COLO829 (cell line): ENCODE data around the gene CAMK2G.
"Not testable (repeated sequence)": the region's sequence is repeated elsewhere in the genome, so short reads cannot be mapped to it uniquely, and the experiment has no call there.

ENCODE experiments used
- DNase-seq: peaks from one replicate; pipeline ENCODE4 v3.0.0; 2012; ENCODE audit warnings: low spot score

Gene CAMK2G

GRCh38 chr10:73874267-73875138, at the start of gene CAMK2G:
Gene CAMK2G (minus strand): TSS chr10:73874555. CDS start chr10:73874461, 94 bp downstream.
- DNase-seq = peak; percentile 68

GRCh38 chr10:73922864-73923133, 48.4 kb upstream of the CAMK2G start:
- no peak for DNase-seq

GRCh38 chr10:73922007-73922863, 47.9 kb upstream of the CAMK2G start:
- DNase-seq = no peak

GRCh38 chr10:73920089-73920488, 45.7 kb upstream of the CAMK2G start:
- DNase-seq = no peak

GRCh38 chr10:73919481-73919880, 45.1 kb upstream of the CAMK2G start:
- not testable (repeated sequence) for DNase-seq

GRCh38 chr10:73917566-73918305, 43.4 kb upstream of the CAMK2G start:
- no peak for DNase-seq

GRCh38 chr10:73916761-73917470, 42.6 kb upstream of the CAMK2G start:
- no peak for DNase-seq

GRCh38 chr10:73915206-73915851, 41.0 kb upstream of the CAMK2G start:
- DNase-seq = no peak

GRCh38 chr10:73914036-73914435, 39.7 kb upstream of the CAMK2G start:
- DNase-seq = no peak

- DNase-seq = no peak
Measured at GRCh38 chr10:73911553-73912004, 37.2 kb upstream of the CAMK2G start.

GRCh38 chr10:73910764-73911552, 36.6 kb upstream of the CAMK2G start, which contains the start of gene PLAU:
Gene PLAU (plus strand): TSS chr10:73911132. CDS start chr10:73911556, 424 bp downstream.
- no peak for DNase-seq

GRCh38 chr10:73910401-73910763, 36.0 kb upstream of the CAMK2G start:
- no peak for DNase-seq

- no peak for DNase-seq
Measured at GRCh38 chr10:73909540-73910115, 35.3 kb upstream of the CAMK2G start.

- no peak for DNase-seq
Measured at GRCh38 chr10:73908853-73909539, 34.6 kb upstream of the CAMK2G start.

GRCh38 chr10:73907841-73908517, 33.6 kb upstream of the CAMK2G start:
- DNase-seq = no peak

GRCh38 chr10:73906524-73907447, 32.4 kb upstream of the CAMK2G start:
- DNase-seq = no peak

GRCh38 chr10:73905256-73906020, 31.1 kb upstream of the CAMK2G start:
- DNase-seq = no peak
